K562 (cell line): ENCODE results near the gene STK31.

Experiments
- BCL6 ChIP-seq: fragments of 250-450 bp; sonication (Bioruptor Pico); IDR thresholded peaks from 2 replicates; pipeline ENCODE4 v1.4.0; 2020
- COPS2 ChIP-seq: fragments of 450-650 bp; conservative IDR thresholded peaks from 2 replicates; pipeline ENCODE4 v1.6.1; 2016; ENCODE audit warnings: mild to moderate bottlenecking, moderate library complexity
- EP300 ChIP-seq: IDR thresholded peaks from 2 replicates; pipeline ENCODE4 v1.6.1; 2012; ENCODE audit warnings: low read length, improper control_type of control experiment
- FIP1L1 ChIP-seq: fragments of 200-400 bp; formaldehyde crosslinking; IDR thresholded peaks from 2 replicates; pipeline ENCODE4 v1.6.1; 2018; ENCODE audit warnings: mild to moderate bottlenecking, low read depth, low read length; ENCODE audit not compliant: poor library complexity, severe bottlenecking
- PHF21A ChIP-seq: fragments of 450-650 bp; IDR thresholded peaks from 2 replicates; pipeline ENCODE4 v1.6.1; 2017; ENCODE audit warnings: low read depth, borderline replicate concordance
- POLR2A ChIP-seq: fragments of 450-650 bp; conservative IDR thresholded peaks from 2 replicates; pipeline ENCODE4 v1.6.1; 2016
- POLR2AphosphoS5 ChIP-seq: IDR thresholded peaks from 2 replicates; pipeline ENCODE4 v1.6.1; 2011; ENCODE audit warnings: mild to moderate bottlenecking, low read depth, low read length, moderate library complexity; ENCODE audit not compliant: control insufficient read depth, insufficient read depth
- TF ChIP-seq, protein P1 (sequence below), 2 experiments: fragments of 450-650 bp; formaldehyde crosslinking in 1 of 2; IDR thresholded peaks; 2 replicates each; pipeline versions ENCODE4 v1.4.0 to v1.6.1; 2014 to 2020; ENCODE audit warnings: mild to moderate bottlenecking in 2 of 2, borderline replicate concordance in 1 of 2, low read depth in 1 of 2

DNA sequence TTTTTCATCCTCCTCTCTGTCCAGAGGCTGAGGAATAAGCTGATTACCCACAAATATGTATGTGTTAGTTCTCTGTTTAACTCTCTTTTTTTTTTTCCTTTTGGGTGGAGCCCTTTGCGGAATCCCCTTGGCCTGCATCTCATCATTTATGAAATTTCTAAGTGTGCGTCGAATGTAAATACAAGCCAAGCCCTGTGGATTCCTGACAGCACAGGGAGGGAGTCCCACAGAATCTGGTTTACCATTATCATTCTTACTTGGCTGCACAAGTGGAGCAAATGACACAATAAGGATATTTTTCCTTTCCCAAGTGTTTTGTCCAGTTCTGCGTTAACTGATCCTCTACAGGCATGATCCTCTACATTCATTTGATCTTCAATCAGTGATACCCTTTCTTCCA, 11.4 kb downstream of the STK31 start:
- TF ChIP-seq PHF21A (no peak), FIP1L1 (no peak), POLR2A (no peak), COPS2 (no peak), POLR2AphosphoS5 (no peak), EP300 (no peak), BCL6 (CRISPR knock-in tag) (no peak)
- TF ChIP-seq, protein P1, sequence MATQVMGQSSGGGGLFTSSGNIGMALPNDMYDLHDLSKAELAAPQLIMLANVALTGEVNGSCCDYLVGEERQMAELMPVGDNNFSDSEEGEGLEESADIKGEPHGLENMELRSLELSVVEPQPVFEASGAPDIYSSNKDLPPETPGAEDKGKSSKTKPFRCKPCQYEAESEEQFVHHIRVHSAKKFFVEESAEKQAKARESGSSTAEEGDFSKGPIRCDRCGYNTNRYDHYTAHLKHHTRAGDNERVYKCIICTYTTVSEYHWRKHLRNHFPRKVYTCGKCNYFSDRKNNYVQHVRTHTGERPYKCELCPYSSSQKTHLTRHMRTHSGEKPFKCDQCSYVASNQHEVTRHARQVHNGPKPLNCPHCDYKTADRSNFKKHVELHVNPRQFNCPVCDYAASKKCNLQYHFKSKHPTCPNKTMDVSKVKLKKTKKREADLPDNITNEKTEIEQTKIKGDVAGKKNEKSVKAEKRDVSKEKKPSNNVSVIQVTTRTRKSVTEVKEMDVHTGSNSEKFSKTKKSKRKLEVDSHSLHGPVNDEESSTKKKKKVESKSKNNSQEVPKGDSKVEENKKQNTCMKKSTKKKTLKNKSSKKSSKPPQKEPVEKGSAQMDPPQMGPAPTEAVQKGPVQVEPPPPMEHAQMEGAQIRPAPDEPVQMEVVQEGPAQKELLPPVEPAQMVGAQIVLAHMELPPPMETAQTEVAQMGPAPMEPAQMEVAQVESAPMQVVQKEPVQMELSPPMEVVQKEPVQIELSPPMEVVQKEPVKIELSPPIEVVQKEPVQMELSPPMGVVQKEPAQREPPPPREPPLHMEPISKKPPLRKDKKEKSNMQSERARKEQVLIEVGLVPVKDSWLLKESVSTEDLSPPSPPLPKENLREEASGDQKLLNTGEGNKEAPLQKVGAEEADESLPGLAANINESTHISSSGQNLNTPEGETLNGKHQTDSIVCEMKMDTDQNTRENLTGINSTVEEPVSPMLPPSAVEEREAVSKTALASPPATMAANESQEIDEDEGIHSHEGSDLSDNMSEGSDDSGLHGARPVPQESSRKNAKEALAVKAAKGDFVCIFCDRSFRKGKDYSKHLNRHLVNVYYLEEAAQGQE (IDR thresholded peaks at IDR 0.05; ENCODE audit: borderline replicate concordance), result no peak
- TF ChIP-seq, protein P1 (CRISPR knock-in tag; IDR thresholded peaks at IDR 0.05; ENCODE audit: low read depth), result no peak
